Left colon (tissue), 2 donors: ENCODE results near the gene LYSMD2. TPM values are rescaled to one million over a fixed set of nuclear protein-coding genes. Genes with fewer than 3 reads are reported as not detected.

Experiments used
- ATAC-seq: fragments of 200-7000 bp; cut with Tn5 transposase; one replicate; pipeline ENCODE4 v1.9.1; 2020; ENCODE audit warnings: mild to moderate bottlenecking, moderate library complexity
- DNase-seq, 2 donors: peaks; one replicate each; pipeline ENCODE4 v3.0.0-alpha.2; 2020
- intact Hi-C, 2 donors: fragments of 100-400 bp; cut with DNase I in 1 of 2; cut with micrococcal nuclease in 1 of 2; formaldehyde crosslinking; loops; one replicate each; pipeline versions ENCODE4 v1.11.2 to v1.14.0; 2022; cut with DNase I, micrococcal nuclease
- total RNA-seq, 2 donors: library from RNA; stranded (reverse); fragmentation: NEBNext Ultra II Directional; extraction: Animal tissue kit (Norgen Biotek cat#: 25700); gene quantifications; one replicate each; pipeline ENCODE4 v1.2.1, GENCODE V29; 2021
- donor health status: DM: no; HTN: no; CAD: no.
- donor health status: DM: yes; HTN: yes; CAD: no.

The LYSMD2 gene
- total RNA-seq, 2 donors from 2014 or later: 6.6 to 7.3 TPM

DNA sequence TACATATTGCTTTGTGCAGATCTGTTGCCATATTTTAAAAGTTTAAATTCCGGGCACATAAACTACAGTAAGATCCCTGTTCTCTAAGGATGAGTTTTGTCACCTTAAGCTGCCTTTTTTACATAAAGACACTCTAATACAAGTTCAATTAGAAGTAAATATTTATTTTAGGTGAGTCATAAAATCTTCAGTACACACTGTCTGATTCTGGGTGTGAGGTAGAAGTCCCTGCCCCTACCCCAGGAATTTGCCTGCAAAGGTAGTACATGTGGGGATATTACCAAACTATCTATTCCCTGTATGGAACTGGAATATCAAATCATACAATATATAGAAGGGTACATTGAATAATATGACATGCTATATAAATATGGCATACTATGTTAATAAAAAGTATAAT lies 49.9 kb downstream of the LYSMD2 start:
- intact Hi-C loops: no loop called here
- DNase-seq: no peak
- no peak for ATAC-seq

DNA sequence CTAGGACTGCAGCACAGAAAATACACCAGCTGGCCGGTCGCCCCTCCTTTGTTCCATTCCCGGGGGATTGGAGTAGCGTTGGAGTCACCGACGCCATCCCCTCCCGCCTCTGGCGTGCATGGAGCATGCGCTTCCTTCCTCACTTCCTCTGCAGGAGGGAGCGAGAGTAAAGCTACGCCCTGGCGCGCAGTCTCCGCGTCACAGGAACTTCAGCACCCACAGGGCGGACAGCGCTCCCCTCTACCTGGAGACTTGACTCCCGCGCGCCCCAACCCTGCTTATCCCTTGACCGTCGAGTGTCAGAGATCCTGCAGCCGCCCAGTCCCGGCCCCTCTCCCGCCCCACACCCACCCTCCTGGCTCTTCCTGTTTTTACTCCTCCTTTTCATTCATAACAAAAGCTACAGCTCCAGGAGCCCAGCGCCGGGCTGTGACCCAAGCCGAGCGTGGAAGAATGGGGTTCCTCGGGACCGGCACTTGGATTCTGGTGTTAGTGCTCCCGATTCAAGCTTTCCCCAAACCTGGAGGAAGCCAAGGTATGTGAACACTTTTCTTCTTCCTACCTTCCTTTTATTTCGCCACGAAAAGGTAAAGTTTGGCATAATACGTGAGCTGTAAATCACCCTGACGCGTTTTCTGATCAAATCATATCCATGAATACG lies 56.0 kb downstream of the LYSMD2 start, which contains the start of gene SCG3:
Gene SCG3 (plus strand): TSS at position 201 of the 661 bp plus-strand sequence. CDS start 253 bp downstream, at position 454.
- intact Hi-C loops: no loop called here
- ATAC-seq: peak; percentile 100
- DNase-seq: peak; percentile 67 to 91

DNA sequence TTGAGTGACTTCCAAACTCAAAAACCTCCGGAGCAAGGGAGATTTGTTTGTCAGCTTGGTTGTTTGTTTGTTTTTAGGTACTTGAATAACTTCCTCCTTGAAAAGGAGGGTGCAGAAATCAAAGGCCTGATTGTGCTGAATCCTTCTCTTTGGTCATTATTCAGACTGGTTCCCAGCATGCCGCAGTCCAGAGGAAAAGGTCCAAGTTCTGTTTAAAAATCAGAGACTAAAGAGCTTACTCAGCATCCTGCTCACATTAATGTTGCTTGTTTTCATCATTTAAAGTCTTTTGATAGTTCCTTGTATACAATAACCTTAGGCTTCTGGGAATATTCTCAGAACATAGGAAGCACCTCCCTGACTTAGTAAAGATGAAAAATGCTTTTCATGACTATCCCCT lies 57.1 kb downstream of the LYSMD2 start:
- no peak for DNase-seq
- intact Hi-C loops: no loop called here
- ATAC-seq: no peak

DNA sequence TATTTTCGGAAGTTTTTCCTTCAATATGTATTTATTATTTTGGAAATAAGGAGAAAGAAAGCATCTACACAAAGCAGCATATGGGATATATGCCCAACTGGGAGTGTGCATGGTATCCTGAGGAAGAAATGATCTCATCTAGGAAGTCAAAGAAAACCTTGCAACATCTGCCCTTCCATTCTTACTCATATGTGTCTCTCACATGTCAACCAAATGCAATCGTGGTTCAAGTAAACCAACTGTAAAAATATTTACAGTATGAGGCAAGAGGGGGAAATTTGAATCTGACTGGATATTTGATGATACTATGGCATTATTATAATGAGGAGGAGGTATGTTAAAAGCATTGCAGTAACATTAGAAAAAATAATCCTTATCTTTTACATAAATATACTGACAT lies 59.4 kb downstream of the LYSMD2 start:
- DNase-seq (no peak), ATAC-seq (no peak)
- intact Hi-C loops: no loop called here

DNA sequence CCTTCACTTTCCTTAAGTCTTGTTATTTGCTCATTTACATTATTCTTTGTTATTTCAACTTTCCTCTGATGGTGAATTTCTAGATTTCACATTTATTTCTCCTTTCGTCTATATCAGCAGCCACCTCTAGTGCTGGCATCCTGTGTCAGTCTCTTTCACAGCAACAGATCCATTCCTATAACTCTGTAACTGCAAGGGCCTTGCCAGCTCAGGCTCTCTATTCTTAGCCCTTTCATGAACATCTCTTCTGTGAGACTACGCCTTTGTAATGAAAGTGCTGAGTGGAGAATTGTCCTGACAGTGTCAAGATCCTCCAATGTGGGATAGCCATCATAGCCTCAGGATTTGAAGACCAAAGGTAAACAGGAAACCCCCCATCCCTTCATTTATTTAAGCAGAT lies 60.0 kb downstream of the LYSMD2 start:
- DNase-seq (no peak), ATAC-seq (no peak)
- intact Hi-C loops: no loop called here

DNA sequence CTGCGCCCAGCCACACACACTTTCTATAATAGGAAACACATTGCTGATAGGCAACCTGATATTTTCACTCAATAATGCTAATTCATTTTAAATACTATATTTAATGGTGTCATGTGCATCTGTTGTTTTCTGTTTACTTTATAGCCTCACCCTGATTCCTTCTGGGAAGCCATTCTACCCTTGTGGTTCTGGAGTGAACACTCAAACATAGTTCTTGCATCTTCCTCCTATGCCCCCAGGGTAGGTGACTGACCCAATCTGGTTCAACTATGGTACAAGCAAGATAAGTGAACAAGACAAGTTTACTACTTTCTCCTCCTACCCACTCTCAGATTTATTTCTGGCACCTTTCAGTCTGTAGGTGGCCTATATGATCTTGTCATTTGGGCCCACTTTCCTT lies 60.4 kb downstream of the LYSMD2 start:
- DNase-seq: no peak
- ATAC-seq: no peak
- intact Hi-C loops: no loop called here

DNA sequence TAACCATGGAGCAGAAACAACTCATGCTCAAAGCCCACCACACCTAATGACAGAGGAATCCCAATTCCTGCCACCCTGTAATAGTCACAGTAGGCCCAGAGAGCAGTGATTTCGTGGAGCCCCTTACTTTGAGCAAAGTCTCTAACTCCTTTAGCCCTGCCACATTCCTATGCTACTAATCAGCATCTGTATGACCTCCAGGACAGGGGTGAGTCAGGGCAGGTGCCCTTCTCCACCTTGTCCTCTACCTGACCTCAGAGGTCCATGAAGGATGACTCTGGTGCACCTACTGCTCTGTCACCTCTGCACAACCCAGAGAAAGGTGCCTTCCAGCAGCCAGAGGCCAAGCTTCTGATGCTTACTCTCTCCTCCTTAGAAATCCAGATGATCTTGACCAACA lies 62.2 kb downstream of the LYSMD2 start:
- ATAC-seq: no peak
- no peak for DNase-seq
- intact Hi-C loops: no loop called here

Other genes starting within 250 kb of the LYSMD2 start
- 10 to 100 TPM; 37.7 to 42.0 TPM for gene DMXL2, start 114.9 kb downstream of the LYSMD2 start, total RNA-seq
- 1 to 10 TPM in 1 of 2 donors, under 1 TPM in 1; 0.95 to 1.2 TPM for gene SCG3, start 56.2 kb downstream of the LYSMD2 start, total RNA-seq
- gene TMOD2, start 13.9 kb upstream of the LYSMD2 start, total RNA-seq: 1 to 10 TPM; 3.0 to 7.5 TPM
- 10 to 100 TPM; 63.5 to 72.2 TPM for gene TMOD3, start 92.0 kb upstream of the LYSMD2 start, total RNA-seq
- gene LEO1, start 234.1 kb upstream of the LYSMD2 start, total RNA-seq: 10 to 100 TPM; 23.7 to 25.3 TPM